GM19328 (cell line): ENCODE measurements around the gene KCNQ1.

Experiments
- ATAC-seq: cut with Tn5 transposase; IDR thresholded peaks from one replicate; pipeline ENCODE4 v1.9.1; 2021; ENCODE audit warnings: mild to moderate bottlenecking, moderate library complexity; ENCODE audit not compliant: unreplicated experiment

The KCNQ1 gene

GRCh38 chr11:2444821-2445745 lies at the start of gene KCNQ1:
Gene KCNQ1, plus strand, starts transcription at chr11:2445008. Its CDS starts 91 bp downstream, at chr11:2445099.
- ATAC-seq = no peak

GRCh38 chr11:2395211-2395730 lies 49.5 kb upstream of the KCNQ1 start:
- no peak for ATAC-seq

- no peak for ATAC-seq
Observed at GRCh38 chr11:2395856-2396255, 49.0 kb upstream of the KCNQ1 start.

GRCh38 chr11:2396471-2396870 lies 48.3 kb upstream of the KCNQ1 start:
- ATAC-seq = no peak

- no peak for ATAC-seq
Observed at GRCh38 chr11:2397005-2397404, 47.8 kb upstream of the KCNQ1 start.

- no peak for ATAC-seq
Observed at GRCh38 chr11:2398664-2399355, 46.0 kb upstream of the KCNQ1 start.

DNA sequence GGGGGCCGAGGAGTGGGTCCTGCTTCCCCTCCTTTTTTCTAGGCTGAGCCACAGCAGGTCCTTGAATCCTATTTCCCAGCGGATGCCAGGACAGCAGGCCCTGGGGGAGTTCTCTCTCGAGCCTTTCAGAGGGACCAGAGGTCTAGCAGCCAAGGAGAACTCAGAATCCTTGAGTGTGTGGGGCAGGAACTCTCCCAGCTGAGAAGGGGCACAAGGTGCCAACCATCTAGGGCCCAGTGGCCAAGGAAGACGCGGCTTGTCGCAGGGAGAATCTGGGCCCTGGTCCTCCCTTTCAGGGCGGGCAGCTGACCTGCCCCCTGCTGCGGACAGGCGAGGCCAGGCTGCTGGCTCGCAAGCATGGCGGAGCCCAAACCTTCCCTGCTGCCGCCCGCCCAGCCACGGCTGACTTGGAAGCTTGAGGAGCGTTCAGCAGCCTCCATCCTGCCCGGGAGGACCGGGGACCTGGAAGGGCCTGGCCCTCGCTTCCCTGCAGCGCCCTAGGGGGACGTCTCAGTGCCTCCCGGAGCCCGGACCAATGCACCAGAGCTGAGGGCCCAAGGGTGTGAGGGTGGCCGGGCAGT lies 45.2 kb upstream of the KCNQ1 start:
- peak; percentile 0 for ATAC-seq

DNA sequence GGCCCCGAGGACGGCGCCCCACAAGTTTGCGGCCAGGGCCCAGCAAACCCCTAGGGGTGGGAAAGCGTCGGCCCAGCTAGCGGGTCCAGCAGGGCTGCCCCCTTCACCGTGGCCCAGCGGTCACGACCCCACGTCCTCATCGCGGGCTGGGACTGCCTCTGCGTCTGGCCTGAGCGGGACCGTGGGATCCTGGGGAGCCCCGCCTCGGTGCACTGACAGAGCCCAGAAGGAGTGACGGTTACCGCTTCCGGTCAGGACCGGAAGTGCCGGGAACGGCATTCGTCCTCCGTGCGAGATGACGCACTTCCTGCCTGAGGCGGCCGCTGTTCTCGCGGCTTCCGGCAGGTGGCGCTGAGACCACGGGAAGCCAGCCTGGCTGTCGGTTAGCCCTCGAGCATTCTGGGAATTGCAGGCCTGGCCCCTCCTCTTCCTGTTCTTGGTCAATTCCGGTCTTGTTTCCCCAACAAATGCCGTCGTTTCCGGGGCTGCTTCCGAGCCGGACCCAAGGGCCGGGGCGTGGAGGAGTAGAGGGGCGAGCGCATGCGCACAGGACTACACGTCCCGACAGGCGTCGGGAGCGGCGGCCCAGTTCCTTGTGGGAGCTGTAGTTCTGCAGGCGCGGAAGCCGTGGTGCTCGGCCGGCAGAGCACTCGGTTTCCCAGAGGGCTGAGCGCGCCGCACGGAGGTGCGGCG lies 44.6 kb upstream of the KCNQ1 start, which contains the start of gene TSSC4:
Gene TSSC4, plus strand, starts transcription at position 682 of the 693 bp plus-strand sequence. CDS start 1,884 bp downstream, outside the sequence.
- peak; percentile 82 for ATAC-seq

- ATAC-seq = no peak
Observed at GRCh38 chr11:2400762-2401435, 43.9 kb upstream of the KCNQ1 start.

- no peak for ATAC-seq
Observed at GRCh38 chr11:2401436-2401984, 43.3 kb upstream of the KCNQ1 start.

- no peak for ATAC-seq
Observed at GRCh38 chr11:2402106-2402505, 42.7 kb upstream of the KCNQ1 start.

GRCh38 chr11:2402890-2403645 lies 41.7 kb upstream of the KCNQ1 start:
- ATAC-seq = no peak

- ATAC-seq = no peak
Observed at GRCh38 chr11:2404735-2405196, 40.0 kb upstream of the KCNQ1 start.

- ATAC-seq = no peak
Observed at GRCh38 chr11:2406451-2406850, 38.4 kb upstream of the KCNQ1 start.

GRCh38 chr11:2406878-2407410 lies 37.9 kb upstream of the KCNQ1 start:
- no peak for ATAC-seq

- no peak for ATAC-seq
Observed at GRCh38 chr11:2408671-2409070, 36.1 kb upstream of the KCNQ1 start.

DNA sequence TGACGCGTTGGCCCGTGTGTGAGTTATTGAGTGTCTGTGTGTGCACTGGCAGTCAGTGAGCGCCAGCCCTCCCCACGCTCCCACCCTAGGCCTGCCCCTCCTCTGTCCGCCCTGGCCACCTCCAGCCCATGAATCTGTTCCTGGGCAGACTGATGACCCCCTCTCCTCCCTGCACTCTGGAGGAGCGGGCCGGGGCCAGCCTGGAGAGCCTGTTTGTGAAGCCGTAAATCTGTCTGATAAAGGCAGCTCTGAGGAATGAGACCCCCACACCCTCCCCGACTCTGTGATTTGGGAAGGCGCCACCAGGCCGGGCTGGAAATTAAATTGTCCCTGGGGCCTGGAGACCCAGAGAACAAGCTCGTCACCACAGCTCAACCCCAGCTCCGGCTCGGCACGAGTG lies 35.7 kb upstream of the KCNQ1 start:
- no peak for ATAC-seq

- no peak for ATAC-seq
Observed at GRCh38 chr11:2409611-2410468, 35.0 kb upstream of the KCNQ1 start.
